NOMO-1 treated with dmso at 0.1 percent for 144 hours (cell line): ENCODE data around the gene CPB1.

Source experiments
- DNase-seq: peaks from one replicate; lab custom pipeline; 2025; ENCODE audit not compliant: unreplicated experiment; lab: John Stamatoyannopoulos, UW

The CPB1 gene

DNA sequence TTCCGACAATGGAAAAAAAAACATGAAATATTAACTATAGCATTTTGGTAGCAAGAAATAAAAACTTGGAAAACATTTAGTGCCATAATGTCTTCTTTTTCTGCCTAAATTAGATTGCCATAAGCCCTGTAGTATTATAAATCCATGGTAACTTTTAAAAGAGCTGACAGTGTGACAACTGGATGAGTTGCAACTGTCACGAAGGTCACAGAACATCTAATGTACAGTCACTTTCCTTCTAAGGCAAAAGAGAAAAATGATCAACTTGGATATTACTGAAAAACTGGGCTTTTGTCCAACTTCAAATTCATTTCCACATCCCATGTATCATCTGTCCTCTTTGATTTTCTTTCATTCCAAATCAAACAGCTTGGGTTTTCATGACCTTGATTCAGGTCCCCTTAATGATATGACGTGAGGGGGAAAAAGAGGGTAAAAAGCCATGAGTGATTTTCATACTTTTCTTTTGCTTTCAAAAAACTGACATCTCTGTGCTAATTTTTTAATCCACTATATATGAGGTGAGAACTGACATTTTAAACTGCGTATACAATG lies 602 bp downstream of the CPB1 start:
- no peak for DNase-seq

DNA sequence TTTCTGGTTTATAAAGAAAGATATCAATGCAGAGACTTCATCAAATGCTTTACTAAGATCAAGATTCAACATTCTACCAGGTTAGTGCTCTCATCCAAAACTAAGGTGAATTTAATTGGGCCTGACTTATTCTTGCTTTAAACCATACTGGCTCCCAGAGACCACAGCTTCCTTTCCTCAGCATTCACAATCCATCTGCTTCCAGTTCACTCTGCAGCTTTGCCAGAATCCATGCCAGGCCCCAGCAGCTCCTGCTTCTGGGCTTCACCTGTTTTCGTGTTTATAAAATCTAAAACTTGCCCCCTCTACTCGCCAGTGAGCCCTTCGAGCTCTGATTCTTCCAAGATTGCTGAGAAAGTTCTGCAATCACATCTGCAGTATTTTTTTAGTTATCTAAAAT lies 2.3 kb downstream of the CPB1 start:
- no peak for DNase-seq

DNA sequence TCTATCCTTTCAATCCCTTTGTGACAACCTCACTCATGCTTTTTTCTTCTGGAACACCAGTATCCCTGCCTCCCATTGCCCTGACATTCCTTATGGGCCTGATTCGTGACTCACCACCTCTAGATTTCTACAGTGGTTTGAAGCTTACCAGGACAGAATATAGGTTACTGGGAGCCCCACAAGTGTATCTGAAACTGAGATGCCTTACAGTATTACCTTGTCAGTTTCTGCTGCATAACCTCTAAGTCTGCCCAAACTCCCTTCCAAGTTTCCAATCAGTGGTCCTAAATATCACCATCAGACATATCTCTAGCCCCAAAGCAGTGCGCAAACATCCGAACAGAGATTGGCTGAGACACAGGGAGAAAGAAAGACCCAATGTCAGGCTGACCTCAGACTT lies 5.6 kb downstream of the CPB1 start:
- DNase-seq, result no peak

DNA sequence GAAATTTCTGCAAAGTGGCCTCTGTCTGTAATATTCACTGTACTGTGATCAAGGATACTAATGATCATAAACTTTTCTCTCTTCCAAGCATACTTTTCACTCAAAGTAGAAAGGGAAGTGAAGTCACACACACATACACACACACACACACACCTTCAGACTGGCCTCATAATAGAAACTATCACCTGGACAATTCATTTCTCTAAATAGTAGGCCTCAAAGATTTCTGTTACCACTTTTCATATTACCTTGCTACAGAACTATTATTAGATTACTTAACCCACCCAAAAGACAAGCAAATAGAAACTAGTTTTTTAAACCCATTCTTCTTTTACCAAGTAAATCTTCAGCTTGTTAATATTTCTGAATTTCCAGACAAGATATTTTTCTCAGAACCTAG lies 12.2 kb downstream of the CPB1 start:
- no peak for DNase-seq

DNA sequence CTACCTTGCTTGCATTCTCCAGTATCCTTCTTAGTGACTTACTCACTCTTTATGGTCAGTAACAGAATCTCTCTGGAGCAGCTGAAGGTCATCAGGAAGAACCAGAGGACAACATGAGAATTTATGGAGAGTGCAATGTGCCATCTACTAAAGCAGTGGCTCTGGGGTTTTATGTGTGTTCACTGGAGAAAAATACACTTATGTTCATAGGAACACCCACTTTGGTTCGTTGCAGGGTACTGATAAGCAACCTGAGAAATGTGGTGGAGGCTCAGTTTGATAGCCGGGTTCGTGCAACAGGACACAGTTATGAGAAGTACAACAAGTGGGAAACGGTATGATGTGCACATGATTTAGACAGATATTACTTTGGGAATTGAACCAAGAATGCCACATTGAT lies 12.8 kb downstream of the CPB1 start:
- no peak for DNase-seq

DNA sequence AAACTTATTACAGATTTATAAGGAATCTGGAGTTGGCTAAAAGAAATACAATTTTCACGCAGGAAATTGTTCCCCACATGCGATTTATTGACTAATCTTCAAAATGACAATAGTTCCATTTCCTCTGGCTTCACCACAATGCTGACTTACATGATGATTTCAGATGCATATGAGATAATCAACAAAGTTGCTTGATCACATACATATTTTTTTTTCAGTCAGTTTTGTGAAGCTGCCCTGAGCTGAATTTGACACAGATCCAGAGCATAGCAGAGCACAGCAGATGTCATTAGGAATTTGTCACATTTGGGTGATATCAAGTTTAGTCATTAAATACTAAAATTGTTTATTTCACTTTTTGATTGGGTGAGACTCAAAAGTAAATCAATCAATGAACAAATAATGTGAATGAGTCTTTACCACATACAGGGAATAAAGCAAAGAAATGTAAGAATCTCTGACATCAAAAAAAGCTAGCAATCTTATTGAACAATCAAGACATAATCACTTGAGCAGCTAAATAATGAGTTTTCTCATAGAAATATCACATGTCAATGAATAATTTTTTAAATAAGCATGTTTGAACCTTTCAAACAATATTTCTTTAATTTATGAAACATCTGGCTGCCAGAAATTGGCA lies 18.3 kb downstream of the CPB1 start:
- no peak for DNase-seq

DNA sequence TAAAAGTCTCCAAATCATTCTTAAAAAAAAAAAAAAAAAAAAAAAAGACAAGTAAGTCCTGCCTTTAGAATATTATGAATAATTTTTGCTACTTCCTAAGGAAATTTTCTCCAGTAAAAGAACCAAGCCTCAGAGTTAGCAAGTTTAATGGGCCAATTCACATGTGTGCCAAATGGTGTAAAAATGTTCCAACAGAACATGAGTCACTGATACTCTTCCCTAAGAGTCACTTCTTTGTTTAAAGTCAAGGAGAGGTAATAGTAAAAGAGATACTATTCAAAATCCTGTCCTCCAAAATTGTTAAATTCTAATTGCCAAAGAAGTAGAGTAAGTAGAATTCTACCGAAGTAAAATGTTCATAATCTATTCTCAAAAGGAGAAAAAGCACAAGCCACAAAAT lies 19.7 kb downstream of the CPB1 start:
- no peak for DNase-seq

DNA sequence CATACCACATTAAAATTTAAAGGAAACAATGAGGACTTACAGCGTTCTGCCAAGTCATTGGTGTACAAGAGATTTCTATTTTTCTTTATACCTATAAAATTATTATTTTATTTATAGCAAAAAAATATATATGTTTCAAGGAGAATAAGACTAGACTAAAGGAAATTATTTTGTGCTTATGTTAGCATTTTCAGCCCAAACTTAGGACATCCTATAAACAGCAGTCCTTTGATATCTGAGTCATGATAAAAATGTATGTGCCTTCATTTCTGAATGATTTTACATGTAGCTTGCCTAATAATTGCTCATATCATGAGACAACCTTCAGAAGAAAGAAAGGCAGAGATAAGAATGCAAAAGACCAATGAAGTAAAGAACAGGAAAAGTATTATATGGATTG lies 20.8 kb downstream of the CPB1 start:
- no peak for DNase-seq

DNA sequence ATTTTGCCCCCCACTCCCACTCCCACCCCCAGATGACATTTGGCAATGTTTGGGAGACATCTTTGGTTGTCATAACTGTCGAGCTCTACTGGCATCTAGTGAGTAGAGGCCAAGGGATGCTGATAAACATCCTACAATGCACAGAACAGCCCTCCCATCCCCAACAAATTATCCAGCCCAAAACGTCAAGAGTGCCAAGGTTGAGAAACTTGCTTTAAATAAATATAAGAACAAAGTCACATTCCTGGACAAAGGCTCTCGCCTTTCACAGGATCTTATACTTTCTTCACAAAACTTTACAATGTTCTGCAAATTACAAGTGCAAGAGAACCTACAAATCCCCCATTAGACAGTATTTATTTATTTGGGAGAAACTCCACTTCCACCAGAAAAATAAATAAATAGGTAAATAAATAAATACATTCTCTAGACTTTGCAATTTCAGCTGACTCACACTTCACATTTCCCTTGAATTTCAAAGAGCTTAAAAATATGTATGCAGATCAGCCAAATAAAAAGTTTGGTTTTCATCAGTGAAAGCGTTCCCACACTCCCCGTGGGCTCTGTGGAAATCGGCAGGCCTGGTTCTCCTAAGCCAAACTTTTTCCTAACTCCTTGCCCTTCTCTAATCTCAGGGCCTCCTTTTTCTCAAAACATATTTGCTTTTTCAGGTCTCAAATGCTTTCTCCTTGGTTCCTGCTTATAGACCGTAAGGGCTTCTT lies 24.8 kb downstream of the CPB1 start:
- no peak for DNase-seq

DNA sequence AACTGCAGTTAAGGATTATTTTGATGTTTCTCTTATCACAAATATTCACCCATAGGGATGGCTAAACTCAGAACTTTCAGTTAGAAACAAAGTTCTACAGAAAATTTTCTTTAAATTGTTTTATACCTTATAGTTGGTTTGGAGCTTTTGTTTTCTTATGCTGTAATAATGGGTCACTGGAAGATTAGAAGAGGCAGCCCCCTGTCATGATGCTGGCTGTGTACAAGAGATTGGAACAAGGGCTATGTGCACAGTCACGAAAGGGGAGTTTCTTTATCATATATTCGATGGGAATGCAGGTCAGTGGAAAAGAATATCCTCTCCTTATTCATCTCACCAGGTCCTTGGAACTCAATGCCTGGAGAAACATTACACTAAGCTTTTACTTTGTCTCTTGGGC lies 25.5 kb downstream of the CPB1 start:
- DNase-seq, result no peak

DNA sequence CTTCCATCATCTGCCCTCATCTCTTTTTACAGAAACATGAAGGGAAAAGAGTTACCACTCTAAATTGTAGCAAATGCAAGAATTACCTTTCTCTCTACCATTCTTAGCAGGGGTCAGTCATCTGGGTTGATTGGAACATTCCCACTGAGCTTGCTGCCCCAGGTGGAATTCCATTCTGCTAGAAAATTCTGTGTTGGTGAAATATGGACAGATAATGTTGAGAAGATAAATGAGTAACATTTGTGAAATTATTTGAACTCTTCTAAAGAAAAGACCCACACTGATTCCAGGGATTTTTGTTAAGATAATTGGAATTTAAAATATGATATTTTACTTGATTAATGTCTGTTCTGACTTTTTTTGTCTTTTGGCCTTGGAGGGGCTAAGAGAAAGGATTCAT lies 26.4 kb downstream of the CPB1 start:
- no peak for DNase-seq

DNA sequence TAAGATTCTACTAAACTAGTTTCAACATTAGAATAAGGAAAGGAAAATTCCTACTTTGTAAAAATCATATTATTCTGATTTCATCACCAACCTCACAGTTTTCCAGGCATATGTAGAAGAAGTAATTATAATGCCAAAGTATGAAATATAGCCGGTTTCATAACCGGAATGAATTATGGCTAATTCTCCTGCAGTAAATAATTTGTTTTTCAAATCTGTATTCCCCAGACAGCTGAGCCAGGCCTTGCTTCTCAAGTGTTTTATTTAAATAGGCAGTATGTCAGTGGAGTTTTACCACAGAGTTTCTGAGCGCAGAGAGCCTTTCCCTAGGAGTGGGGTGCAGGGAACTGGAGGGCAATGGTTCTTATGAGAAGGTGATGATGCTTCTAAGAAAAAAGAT lies 28.8 kb downstream of the CPB1 start:
- DNase-seq, result no peak

DNA sequence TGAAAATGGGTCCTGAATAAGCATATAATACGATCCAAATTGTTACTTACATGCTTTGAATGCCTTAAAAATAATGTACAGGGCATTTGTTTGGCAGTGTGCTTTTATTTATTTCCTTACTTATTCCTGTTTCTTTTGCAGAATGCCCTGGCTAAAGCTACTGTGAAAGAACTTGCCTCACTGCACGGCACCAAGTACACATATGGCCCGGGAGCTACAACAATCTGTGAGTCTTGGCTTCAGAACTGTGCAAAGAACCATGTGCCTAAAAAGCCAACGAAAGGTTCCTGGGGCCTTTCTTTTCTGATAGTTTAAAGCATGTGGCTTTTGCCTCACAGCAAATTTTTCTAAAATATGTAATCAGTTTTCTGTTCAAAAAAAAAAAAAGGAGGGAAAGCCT lies 29.7 kb downstream of the CPB1 start:
- DNase-seq, result no peak

DNA sequence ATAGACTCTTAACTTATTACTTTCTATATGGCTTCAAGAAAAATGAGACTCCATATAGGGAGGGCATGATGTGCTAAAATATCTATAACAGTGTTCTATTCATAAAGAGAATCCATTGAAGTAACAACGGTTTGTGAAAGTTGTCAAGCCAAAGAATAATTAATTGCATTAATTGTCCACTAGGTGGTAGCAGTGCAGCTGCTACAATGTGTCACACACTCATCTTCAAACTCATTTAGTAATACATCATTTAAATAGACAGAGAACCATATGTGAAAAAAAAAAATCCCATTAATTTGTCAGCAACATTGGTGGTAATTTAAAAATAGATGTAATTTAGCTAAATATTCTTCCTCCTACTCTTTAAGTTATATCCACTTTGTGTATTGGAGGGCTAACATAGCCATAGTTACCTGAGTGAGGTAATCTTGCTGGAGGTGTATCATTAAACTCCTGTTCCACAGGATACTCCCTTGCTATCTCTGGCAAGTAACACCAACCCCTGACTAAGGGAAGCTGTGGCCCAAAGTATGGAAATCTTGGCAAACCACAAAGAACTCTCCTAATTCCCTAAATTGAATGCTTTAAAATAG lies 33.8 kb downstream of the CPB1 start:
- no peak for DNase-seq

DNA sequence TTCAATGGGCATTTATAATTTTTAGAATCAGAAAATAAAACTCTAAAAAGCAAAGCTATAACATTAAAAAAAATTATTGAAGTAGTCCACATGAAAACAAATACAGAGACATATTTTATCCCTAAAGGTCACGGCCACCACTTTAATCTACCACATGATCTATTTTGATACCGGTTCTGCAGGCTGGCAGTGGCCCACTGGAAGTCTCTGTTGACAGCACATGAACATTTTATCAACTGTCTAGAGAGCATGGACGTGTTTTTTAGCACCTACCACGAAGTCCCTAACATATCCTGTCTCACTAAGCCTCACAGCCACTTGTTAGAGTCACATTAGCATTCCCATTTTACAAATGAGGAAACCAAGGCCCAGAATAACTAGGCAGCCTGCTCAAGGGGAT lies 35.7 kb downstream of the CPB1 start:
- no peak for DNase-seq

DNA sequence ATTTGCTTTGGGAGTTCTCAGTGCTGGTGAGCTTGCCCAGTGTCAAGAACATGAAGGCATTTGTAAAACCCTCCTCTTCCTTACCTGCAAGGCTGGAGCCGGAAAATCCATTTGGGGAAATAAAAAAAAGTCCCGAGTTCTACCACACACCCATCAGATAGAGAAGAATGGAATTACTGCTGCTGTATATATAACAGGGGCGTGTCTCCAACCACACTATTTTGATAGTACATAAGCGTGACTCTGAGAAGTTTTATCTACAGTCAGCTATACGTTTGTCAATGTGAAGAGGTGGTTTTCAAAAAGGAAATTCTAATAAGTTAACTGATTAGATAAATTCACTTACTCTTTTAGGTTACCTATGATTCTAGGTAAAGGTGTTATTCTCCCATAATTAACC lies 36.2 kb downstream of the CPB1 start:
- no peak for DNase-seq

DNA sequence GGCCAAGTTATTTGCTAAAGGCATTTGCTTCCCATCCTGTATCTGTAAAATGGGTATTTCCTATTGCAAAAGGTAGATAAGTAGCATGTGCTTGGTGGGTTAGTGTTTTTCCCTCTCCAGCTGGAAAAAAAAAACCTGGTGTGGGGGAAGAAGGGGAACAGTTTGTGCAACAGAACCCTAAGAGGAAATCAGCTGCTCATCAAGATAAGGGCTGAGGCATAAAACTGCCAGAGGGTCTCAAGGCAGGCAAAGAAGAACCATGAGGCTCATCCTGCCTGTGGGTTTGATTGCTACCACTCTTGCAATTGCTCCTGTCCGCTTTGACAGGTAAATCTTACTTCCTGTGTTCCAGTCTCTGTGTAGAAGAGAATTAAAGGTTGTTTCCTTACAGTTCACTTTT lies 37.4 kb downstream of the CPB1 start, which contains the start of gene CPA3:
CPA3 (plus strand) TSS at position 248 of the 400 bp plus-strand sequence; CDS start at position 260, 12 bp downstream.
- DNase-seq, result no peak

DNA sequence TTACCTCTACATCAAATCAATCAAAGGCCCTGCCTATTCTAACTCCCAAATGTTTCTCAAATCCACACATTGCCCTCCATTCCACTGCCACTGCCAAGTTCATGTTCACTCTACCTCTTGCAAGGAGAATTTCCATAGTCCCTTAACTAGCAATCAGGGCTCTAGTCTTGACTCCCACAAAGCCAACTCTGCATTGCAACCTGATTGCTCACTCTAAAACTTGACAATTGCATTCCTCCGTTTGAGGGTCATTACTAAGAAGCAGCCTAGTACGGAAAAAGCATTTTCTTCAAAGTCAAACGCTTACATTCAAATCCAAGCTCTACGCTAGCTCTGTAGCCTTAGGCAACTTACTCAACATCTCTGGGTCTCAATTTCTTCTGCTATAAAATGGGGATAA lies 38.6 kb downstream of the CPB1 start:
- no peak for DNase-seq

DNA sequence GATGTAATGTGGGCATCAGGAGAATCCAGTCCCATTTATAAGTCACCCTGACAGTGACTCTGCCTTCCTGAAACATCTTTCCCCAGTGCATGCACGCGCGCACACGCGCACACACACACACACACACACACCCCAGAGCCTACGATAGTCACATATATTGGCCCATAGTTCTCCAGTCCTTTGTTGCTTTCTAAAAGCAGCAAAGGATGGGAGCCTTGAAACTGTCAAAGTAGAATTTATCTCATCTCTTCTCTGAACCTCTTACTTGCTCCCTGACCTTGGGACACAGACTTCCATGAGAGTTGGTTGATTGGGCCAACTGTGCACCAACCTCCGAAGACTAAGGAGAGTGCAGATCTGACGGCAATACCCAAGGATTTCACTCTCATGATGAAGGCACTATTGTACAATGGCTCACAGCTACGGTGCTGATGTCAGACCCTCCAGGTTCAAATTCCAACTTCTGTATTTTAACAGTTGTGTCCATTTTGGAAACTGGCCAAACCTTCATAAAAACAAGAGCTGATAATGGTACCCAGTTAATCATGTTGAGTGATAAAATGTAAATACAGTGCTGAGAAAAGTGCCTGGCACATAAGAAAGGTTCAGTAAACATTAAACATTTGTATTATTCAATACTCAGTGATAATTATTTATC lies 45.8 kb downstream of the CPB1 start:
- DNase-seq, result no peak

DNA sequence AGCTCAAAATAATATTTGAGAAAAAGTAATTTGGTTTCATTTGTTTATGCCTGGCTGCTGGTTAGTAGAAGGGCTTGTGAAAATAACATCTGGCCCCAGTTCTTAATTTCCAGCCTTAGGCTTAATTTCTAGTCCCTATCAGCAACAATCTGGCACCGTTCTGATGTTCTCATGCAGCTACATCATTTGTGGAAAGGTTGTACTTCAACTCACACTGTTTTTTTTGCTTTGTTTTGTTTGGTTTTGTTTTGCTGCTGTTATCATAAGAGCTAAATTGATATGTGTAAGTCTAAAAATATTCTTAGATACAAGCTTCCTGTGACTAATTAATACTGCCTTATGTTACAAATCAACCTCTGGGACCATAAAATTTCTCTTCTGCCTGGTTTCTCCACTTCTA lies 46.4 kb downstream of the CPB1 start:
- no peak for DNase-seq

DNA sequence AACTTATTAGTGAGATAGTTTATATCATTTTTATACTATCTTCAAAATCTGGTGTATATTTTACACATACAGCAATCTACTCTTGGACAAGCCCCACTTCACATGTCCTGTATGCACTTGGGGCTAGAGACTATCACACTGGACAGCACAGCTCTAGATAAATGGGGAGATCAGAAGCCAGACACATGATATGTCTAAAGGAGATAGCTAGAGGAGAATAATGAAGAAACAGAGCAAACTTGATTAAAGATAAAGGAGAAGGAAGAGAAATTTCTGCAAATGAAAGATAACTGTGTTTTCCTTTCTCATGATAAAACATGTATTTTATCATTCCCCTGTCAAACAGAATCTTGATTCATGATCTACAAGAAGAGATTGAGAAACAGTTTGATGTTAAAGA lies 50.5 kb downstream of the CPB1 start:
- DNase-seq, result no peak

DNA sequence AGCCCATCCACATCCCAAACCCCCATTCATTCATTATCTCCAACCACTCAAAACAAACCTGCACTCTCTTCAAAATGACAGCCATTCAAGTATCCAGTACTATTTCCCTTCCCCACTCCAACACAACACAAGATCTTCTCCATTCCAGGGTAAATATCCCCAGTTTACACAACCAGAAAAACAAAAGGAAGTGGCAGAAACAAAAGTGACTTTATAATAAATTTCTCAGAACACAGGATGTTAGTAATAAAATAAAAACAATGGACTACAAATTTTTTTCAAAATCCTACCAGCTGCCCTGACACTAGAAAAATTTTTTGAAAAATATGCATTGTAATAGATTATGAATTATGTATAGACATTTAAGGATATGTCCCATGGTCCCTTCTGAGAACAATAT lies 51.6 kb downstream of the CPB1 start:
- no peak for DNase-seq
